Effector memory CD4-positive, alpha-beta T cell (primary cell): ENCODE results near the gene MAK.
A peak's percentile ranks its signal among the peaks of the same experiment; 100 is the strongest.
"Not testable (repeated sequence)": the region's sequence is repeated elsewhere in the genome, so short reads cannot be mapped to it uniquely, and the experiment has no call there.

Experiments
- DNase-seq, 3 donors: peaks; one replicate each; pipeline ENCODE4 v3.0.0-alpha.2; 2020
- H3K27ac ChIP-seq: 2 replicates; pipeline ENCODE4 v1.7.0; 2013; ENCODE audit warnings: mild to moderate bottlenecking, low read length, moderate library complexity; ENCODE audit not compliant: insufficient read depth, poor library complexity, severe bottlenecking
- H3K27me3 ChIP-seq: replicated peaks from 2 replicates; pipeline ENCODE4 v1.7.0; 2013; ENCODE audit warnings: mild to moderate bottlenecking, low read length; ENCODE audit not compliant: insufficient read depth, control insufficient read depth, poor library complexity, severe bottlenecking
- H3K36me3 ChIP-seq: 2 replicates; pipeline ENCODE4 v1.7.0; 2013; ENCODE audit warnings: mild to moderate bottlenecking, low read length, moderate library complexity; ENCODE audit not compliant: control insufficient read depth, insufficient read depth
- H3K4me1 ChIP-seq: 2 replicates; pipeline ENCODE4 v1.7.0; 2013; ENCODE audit warnings: low read length, mild to moderate bottlenecking; ENCODE audit not compliant: control insufficient read depth, insufficient read depth, poor library complexity, severe bottlenecking
- H3K4me3 ChIP-seq: 2 replicates; pipeline ENCODE4 v1.7.0; 2013; ENCODE audit warnings: low read length, low read depth, mild to moderate bottlenecking; ENCODE audit not compliant: insufficient read depth, poor library complexity, severe bottlenecking
- H3K9me3 ChIP-seq: 2 replicates; pipeline ENCODE4 v1.7.0; 2013; ENCODE audit warnings: mild to moderate bottlenecking, low read length, moderate library complexity; ENCODE audit not compliant: control insufficient read depth

Gene MAK

DNA sequence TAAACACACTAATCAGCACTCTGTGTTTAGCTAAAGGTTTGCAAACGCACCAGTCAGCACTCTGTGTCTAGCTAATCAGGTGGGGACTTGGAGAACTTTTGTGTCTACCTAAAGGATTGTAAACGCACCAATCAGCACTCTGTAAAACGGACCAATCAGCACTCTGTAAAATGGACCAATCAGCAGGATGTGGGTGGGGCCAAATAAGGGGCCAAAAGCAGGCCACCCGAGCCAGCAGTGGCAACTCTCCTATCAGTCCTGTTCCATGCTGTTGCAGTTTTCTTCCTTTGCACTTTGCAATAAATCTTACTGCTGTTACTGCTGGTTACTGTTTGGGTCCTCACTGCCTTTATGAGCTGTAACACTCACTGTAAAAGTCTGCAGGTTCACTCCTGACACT is 96.7 kb downstream of the MAK start:
- H3K36me3 ChIP-seq, H3K9me3 ChIP-seq, DNase-seq, H3K4me1 ChIP-seq, H3K27ac ChIP-seq, H3K27me3 ChIP-seq, H3K4me3 ChIP-seq: not testable (repeated sequence)

DNA sequence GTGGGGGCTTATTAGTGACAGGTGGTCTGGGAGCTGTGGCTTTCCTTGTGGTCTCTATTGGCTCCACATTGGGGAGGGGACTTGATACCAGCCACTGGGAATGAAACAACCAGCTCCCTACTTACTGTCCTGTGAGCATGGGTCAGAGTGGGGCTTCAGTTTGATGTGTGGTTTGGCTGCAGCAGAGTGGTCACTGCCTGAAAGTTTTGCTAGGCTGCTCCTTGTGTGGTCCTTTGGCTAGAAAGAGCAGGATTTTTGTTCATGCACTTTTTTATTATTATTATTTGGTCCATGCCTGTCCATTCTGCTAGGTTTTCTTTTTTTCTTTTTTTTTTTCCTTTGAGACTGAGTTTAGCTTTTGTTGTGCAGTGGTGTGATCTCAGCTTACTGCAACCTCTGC is 98.3 kb downstream of the MAK start:
- Histone ChIP-seq H3K36me3 (no peaks in the 10 kb centered on the region), H3K27me3 (no peaks in the 10 kb centered on the region), H3K4me1 (no peaks in the 10 kb centered on the region), H3K9me3 (no peaks in the 10 kb centered on the region), H3K4me3 (no peak overlapping the region), H3K27ac (no peak overlapping the region)
- DNase-seq, result no peak

DNA sequence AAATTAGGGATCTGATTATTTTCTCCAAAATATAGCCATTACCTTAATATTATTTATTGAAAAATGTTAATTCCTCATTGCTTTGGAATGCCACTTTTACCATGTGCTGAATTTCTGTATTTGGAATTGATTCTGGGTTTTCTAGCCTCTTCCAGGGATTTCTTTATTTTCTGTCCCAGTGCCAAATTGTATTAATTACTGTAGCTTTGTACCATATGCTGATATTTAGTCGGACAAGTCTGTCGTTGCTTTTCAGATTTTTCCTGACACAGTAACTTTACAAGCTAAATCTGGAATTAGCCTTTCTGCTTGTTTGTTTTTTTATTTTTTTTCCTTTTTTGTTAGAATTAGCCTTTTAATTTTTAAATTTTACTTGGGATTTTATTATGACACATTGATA is 101.6 kb downstream of the MAK start:
- H3K4me3 ChIP-seq, result no peak overlapping the region
- no peaks in the 10 kb centered on the region for H3K27me3 ChIP-seq
- no peaks in the 10 kb centered on the region for H3K4me1 ChIP-seq
- no peaks in the 10 kb centered on the region for H3K9me3 ChIP-seq
- H3K36me3 ChIP-seq, result no peaks in the 10 kb centered on the region
- H3K27ac ChIP-seq, result no peak overlapping the region
- DNase-seq, result no peak

DNA sequence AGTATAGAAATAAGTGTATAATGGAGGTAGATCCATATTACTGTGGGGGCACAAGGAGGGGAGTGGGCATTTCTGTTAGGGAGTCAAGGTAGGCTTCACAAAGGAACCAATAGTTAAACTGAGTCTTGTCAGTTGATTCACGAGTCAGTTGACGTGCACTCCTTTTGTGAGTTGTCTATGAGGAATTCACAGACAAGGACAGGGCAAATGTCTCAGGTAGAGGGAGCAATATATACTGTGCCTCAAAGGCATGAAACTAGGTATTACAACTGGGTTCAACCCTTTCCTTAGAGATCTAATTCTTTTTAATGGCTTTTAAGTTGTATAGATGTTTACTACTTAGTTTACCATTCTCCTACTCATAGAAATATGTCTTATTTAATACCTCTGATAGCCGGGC is 104.5 kb downstream of the MAK start:
- H3K36me3 ChIP-seq, result peaks cover 12% of the 10 kb centered on the region
- H3K9me3 ChIP-seq, result no peaks in the 10 kb centered on the region
- H3K4me3 ChIP-seq, result no peak overlapping the region
- H3K27me3 ChIP-seq, result no peaks in the 10 kb centered on the region
- no peak overlapping the region for H3K27ac ChIP-seq
- no peak for DNase-seq
- H3K4me1 ChIP-seq, result no peaks in the 10 kb centered on the region

DNA sequence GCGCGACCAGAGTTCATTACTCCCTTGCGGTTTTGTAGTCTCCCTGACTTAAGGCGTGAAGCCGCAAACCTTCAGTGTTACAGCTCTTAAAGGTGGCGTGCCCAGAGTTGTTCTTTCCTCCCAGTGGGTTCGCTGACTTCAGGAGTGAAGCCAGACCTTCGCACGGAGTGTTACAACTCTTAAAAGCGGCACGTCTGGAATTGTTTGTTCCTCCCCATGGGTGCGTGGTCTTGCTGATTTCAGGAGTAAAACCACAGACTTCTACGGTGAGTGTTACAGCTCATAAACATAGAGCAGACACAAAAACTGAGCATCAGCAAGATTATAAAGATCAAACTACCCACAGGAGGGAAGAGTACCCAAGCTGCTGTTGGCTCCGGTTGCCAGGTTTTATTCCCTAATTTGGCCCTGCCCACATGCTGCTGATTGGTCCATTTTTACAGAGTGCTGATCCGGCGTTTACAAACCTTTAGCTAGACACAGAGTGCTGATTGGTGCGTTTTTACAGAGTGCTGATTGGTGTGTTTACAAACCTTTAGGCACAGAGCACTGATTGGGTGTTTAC is 105.1 kb downstream of the MAK start:
- Histone ChIP-seq H3K4me1 (no peaks in the 10 kb centered on the region), H3K27me3 (no peaks in the 10 kb centered on the region), H3K9me3 (no peaks in the 10 kb centered on the region), H3K36me3 (peaks cover 16% of the 10 kb centered on the region), H3K27ac (no peak overlapping the region), H3K4me3 (no peak overlapping the region)
- DNase-seq, result no peak

DNA sequence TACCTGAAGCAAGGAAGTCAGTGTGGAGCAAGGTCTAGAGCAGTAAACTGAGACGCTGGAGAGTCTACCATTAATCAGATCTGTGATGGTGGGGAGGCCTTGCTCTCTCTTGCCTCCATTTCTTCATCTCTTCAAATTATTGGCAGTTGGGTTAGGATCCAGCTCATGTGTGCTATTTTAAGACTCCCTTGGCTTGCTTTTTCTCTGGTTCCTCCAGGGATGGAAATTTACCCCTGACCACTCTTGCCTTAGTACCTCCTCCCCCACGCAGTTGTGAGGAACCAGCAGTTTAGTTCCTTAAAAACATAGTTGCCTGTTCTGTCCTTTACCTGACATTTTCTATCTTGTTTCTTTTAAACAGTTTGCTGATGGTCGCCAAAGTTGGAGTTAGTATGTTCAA is 108.1 kb downstream of the MAK start:
- no peak overlapping the region for H3K4me3 ChIP-seq
- H3K27me3 ChIP-seq, result no peaks in the 10 kb centered on the region
- H3K4me1 ChIP-seq, result no peaks in the 10 kb centered on the region
- DNase-seq, result no peak
- no peak overlapping the region for H3K27ac ChIP-seq
- H3K36me3 ChIP-seq, result peaks cover 16% of the 10 kb centered on the region
- no peaks in the 10 kb centered on the region for H3K9me3 ChIP-seq

DNA sequence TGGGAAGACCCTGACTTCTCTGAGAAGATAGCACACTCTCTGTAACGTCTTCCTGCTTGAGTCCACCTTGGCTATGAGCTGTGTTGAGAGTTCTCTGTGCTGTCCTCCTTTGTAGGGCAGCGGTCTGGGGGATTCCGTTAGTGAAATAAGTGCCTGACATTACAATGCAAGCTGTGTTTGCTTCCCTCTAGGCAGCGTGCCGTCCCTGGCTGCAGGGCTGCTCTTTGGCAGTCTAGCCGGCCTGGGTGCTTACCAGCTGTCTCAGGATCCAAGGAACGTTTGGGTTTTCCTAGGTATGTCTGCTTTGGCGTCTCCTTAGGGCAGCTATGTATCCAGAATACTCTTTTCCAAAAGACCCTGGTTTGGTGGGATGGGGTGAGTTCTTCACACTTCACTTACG is 112.6 kb downstream of the MAK start:
- peaks cover 16% of the 10 kb centered on the region for H3K36me3 ChIP-seq
- no peak overlapping the region for H3K27ac ChIP-seq
- no peaks in the 10 kb centered on the region for H3K9me3 ChIP-seq

DNA sequence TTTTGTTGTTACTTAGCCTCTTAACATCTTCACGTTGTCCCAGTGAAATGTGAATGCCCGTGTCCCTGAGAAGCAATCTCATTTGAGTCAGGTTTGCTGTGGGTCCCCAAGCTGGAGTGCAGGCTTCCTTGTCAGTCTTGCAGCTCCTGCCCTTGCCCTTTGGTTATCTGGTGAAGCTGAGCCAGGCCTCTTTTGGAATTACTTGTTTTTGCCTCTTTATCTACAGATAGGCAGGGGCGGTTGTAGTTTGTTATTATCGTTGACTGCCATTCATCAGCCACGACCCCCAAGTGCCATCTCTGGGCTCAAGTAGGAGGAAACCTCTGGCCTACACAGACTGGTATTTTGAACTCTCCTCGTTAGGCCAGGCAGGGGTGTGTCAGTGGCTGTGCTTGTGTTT is 113.3 kb downstream of the MAK start:
- H3K4me3 ChIP-seq, result no peak overlapping the region
- no peaks in the 10 kb centered on the region for H3K9me3 ChIP-seq
- peaks cover 6% of the 10 kb centered on the region for H3K4me1 ChIP-seq
- H3K36me3 ChIP-seq, result peaks cover 9% of the 10 kb centered on the region
- no peak for DNase-seq
- no peak overlapping the region for H3K27ac ChIP-seq
- no peaks in the 10 kb centered on the region for H3K27me3 ChIP-seq

More for the DNA sequence above, 112.6 kb downstream of the MAK start:
- Histone ChIP-seq H3K4me1 (peaks cover 6% of the 10 kb centered on the region), H3K4me3 (no peak overlapping the region), H3K27me3 (no peaks in the 10 kb centered on the region)
- DNase-seq, result no peak

DNA sequence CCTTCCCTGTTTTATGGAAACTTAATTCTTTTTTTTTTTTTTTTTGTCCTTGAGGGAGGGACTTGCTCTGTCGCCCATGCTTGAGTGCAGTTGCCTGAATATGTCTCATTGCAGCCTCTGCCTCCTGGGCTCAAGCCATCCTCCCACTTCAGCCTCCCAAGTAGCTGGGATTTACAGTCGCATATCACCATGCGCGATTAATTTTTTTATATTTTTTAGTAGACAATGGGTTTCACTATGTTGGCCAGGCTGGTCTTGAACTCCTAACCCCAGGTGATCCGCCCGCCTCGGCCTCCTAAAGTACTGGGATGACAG is 114.8 kb downstream of the MAK start:
- peak overlapping the region; percentile 62 for H3K4me3 ChIP-seq
- DNase-seq, result no peak
- no peaks in the 10 kb centered on the region for H3K27me3 ChIP-seq
- H3K4me1 ChIP-seq, result peaks cover 6% of the 10 kb centered on the region
- H3K27ac ChIP-seq, result peak overlapping the region; percentile 61
- peaks cover under 1% of the 10 kb centered on the region for H3K36me3 ChIP-seq
- H3K9me3 ChIP-seq, result no peaks in the 10 kb centered on the region

DNA sequence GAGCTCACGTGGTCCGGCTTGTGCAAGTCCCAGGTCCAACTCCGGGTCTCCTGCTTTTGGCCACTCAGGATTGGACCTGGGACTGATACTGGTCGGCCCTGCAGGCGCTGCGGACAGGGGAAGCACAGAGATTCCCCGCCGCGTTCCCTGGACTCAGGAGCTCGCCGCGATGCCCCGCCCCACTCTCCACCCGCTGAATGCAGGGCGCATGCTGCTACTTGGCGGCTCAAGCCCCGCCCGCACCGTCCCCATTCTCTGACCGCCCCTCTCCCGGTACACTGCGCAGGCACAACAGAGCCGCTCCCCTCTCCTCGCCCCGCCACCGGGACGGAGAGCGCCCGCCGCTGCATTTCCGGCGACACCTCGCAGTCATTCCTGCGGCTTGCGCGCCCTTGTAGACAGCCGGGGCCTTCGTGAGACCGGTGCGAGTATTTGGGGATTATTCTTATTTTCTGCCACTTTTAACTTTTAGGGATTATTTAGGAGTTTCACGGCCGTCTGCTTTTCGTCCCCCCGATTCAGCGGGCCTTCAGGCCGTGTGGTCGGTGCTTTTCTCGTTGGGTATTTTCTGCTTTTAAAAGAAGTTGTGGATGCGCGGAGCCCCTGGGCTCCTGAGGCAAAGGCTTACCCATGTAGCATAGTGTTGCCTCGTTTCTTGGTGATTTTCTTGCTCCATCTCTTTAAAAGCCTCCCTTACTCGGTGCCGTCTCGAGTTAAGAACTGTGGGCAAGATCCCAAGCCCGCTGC is 115.3 kb downstream of the MAK start, which contains the start of gene TMEM14C:
Gene TMEM14C (plus strand): TSS at position 251 of the 747 bp plus-strand sequence. CDS start 1,544 bp downstream, outside the sequence.
- H3K27ac ChIP-seq, result peak within 1 kb of the TSS; percentile 61
- peak; percentile 69 to 73 (median 72) for DNase-seq
- peaks cover 6% of the 10 kb centered on the region for H3K4me1 ChIP-seq
- peak within 1 kb of the TSS; percentile 62 for H3K4me3 ChIP-seq
- no peaks in the 10 kb centered on the region for H3K36me3 ChIP-seq
- H3K9me3 ChIP-seq, result no peaks in the 10 kb centered on the region
- H3K27me3 ChIP-seq, result no peaks in the 10 kb centered on the region
